ENCODE data around the gene TNFRSF12A. TPM values are rescaled to one million over a fixed set of nuclear protein-coding genes. Genes with fewer than 3 reads are reported as not detected.

Gene TNFRSF12A
- total and polyA plus RNA-seq, 2 of the 13 experiments (the other 11 are each of a cell fraction or from before 2014, with no cell fraction given), result 61.9 to 66.0 TPM

DNA sequence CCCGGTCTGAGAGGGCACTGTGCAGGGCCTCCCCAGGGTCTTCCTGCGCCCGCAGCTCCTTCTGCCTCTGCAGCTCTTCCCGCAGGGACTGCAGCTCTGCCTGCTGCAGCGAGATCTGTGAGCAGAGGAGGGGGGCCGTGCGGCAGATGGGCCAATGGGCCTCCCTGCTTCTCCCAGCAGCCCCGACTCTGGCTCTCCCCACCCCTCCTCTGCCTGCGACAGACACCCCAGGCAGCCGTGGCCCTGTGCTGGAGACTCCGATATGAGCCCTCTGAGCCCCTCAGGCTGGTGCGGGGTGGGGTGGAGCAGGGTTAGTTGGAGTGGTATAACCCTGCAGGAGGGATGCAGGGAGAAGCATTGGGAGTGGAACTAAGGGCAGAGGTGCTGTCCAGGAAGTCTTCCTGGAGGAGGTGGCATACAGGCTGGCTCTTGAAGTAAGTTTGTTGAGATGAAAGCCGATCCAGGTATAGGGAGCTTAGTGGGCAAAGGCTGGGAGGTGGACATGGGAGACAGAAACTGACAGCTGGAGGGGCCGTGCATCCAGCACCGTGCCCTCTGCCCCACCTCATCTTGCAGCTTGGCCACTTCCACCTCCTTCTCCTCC, 8.7 kb downstream of the TNFRSF12A start:
- intact Hi-C loops (cut with micrococcal nuclease; ENCODE audit: unreplicated experiment) (no loop called here), in situ Hi-C loops (cut with HindIII; ENCODE audit: extremely low pct_ligation_motif_present, low pct_unique_long_range_greater_than_20kb) (no loop called here)
- FAIRE-seq, result no peak
- peaks cover 16 to 17% of the 10 kb centered on the region in 2 experiments; a peak in 4 of 5 replicates for H3K36me3 ChIP-seq (replicated peaks in 1 of 2; ENCODE audit: control insufficient read depth in 1 of 2, insufficient read depth in 2 of 2, low read length in 2 of 2)
- H3K4me3 ChIP-seq (replicated peaks in 1 of 3; ENCODE audit: insufficient read depth in 1 of 3, low read depth in 2 of 3, low read length in 3 of 3), result peak overlapping the region in 2 of 3 experiments; percentile 10 to 61; a peak in 1 of 6 replicates
- H4K20me1 ChIP-seq (ENCODE audit: insufficient read depth, low read length), result peaks cover 5% of the 10 kb centered on the region; the same call in 1 of the 2 replicates
- peaks cover 32% of the 10 kb centered on the region for H3K4me1 ChIP-seq (ENCODE audit: insufficient read depth, low read length)
- ATAC-seq, result 0 out of 3 replicates have a peak, but pooled peaks have one; percentile 1
- H2AFZ ChIP-seq (ENCODE audit: low read length), result no peak overlapping the region
- DNase-seq (ENCODE audit: low spot score), result no peak
- ChIA-PET CTCF (ENCODE audit: low intra/inter-chr PET ratio, low total read pairs) (interaction anchor here (1.1 to 1.7 kb wide), 3 partner anchors 11 to 28 kb away, joined by 3 to 11 read pairs (median 5); partner anchors contain the start of gene CLDN6), POLR2A (interaction anchor here (0.8 to 18.8 kb wide), 13 partner anchors 9 to 106 kb away, joined by 3 to 750 read pairs (median 6); partner anchors contain the start of genes CLDN9, IL32, KREMEN2 and PKMYT1)
- 42% methylated on average over 11 of the region's 15 CpGs for WGBS (ENCODE audit: low lambda C conversion rate)
- BruUV-seq (replicated peaks), result no TSS peak
- 0 out of 2 replicates have a peak overlapping the region, but pooled peaks have one; percentile 0 for H3K9ac ChIP-seq (ENCODE audit: insufficient read depth, low read depth, low read length)
- H3K79me2 ChIP-seq (ENCODE audit: insufficient read depth, low read length), result no peaks in the 10 kb centered on the region
- peaks cover 9 to 51% of the 10 kb centered on the region in 2 experiments for H3K27me3 ChIP-seq (ENCODE audit: control insufficient read depth in 1 of 2, insufficient read depth in 2 of 2, low read length in 2 of 2)
- H3K27ac ChIP-seq (ENCODE audit: extremely low read length, insufficient read depth, low read length), result no peak overlapping the region
- peak overlapping the region; percentile 75 for H3K4me2 ChIP-seq (ENCODE audit: low read depth, low read length)
- no peaks in the 10 kb centered on the region for H3K9me3 ChIP-seq (ENCODE audit: low read length)
- TF ChIP-seq SIX4 (CRISPR knock-in tag; IDR thresholded peaks at IDR 0.05) (no peak), HIVEP1 (CRISPR knock-in tag; IDR thresholded peaks at IDR 0.05) (no peak), NR2F1 (CRISPR knock-in tag; IDR thresholded peaks at IDR 0.05) (0 out of 4 replicates have a peak, but pooled peaks of 1 of the 2 experiments have one; percentile 10), ZMYM3 (CRISPR knock-in tag; IDR thresholded peaks at IDR 0.05) (0 out of 2 replicates have a peak, but pooled peaks have one; percentile 25), ZNF564 (CRISPR knock-in tag; IDR thresholded peaks at IDR 0.05) (no peak), MIXL1 (CRISPR knock-in tag; IDR thresholded peaks at IDR 0.05) (no peak), CCAR2 (optimal IDR thresholded peaks at IDR 0.05; ENCODE audit: low read depth, low read length) (no peak), ZNF34 (CRISPR knock-in tag; IDR thresholded peaks at IDR 0.05; ENCODE audit: borderline replicate concordance) (no peak), ETV6 (CRISPR knock-in tag; conservative IDR thresholded peaks at IDR 0.05) (no peak), SP4 (CRISPR knock-in tag; IDR thresholded peaks at IDR 0.05) (no peak; the same call in 1 of the 2 replicates), HCFC1 (IDR thresholded peaks at IDR 0.05; ENCODE audit: low read depth, low read length) (no peak), ZFP36L2 (CRISPR knock-in tag; IDR thresholded peaks at IDR 0.05) (no peak), ZNF569 (CRISPR knock-in tag; IDR thresholded peaks at IDR 0.05; ENCODE audit: borderline replicate concordance) (no peak), ZNF121 (CRISPR knock-in tag; IDR thresholded peaks at IDR 0.05) (no peak), RAD21 (CRISPR knock-in tag; IDR thresholded peaks at IDR 0.05) (no peak), AGO2 (optimal IDR thresholded peaks at IDR 0.05; ENCODE audit: low read depth, low read length) (peak; percentile 7), ZBTB1 (CRISPR knock-in tag; IDR thresholded peaks at IDR 0.05; ENCODE audit: borderline replicate concordance) (no peak), NONO (IDR thresholded peaks at IDR 0.05) (no peak), NONO (CRISPR knock-in tag; conservative IDR thresholded peaks at IDR 0.05) (0 out of 2 replicates have a peak, but pooled peaks have one; percentile 3), ZNF33B (CRISPR knock-in tag; IDR thresholded peaks at IDR 0.05) (no peak)
- TF ChIP-seq, protein P1, sequence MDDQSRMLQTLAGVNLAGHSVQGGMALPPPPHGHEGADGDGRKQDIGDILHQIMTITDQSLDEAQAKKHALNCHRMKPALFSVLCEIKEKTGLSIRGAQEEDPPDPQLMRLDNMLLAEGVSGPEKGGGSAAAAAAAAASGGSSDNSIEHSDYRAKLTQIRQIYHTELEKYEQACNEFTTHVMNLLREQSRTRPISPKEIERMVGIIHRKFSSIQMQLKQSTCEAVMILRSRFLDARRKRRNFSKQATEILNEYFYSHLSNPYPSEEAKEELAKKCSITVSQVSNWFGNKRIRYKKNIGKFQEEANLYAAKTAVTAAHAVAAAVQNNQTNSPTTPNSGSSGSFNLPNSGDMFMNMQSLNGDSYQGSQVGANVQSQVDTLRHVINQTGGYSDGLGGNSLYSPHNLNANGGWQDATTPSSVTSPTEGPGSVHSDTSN (CRISPR knock-in tag; IDR thresholded peaks at IDR 0.05; ENCODE audit: borderline replicate concordance), result no peak
- TF ChIP-seq, protein P2, sequence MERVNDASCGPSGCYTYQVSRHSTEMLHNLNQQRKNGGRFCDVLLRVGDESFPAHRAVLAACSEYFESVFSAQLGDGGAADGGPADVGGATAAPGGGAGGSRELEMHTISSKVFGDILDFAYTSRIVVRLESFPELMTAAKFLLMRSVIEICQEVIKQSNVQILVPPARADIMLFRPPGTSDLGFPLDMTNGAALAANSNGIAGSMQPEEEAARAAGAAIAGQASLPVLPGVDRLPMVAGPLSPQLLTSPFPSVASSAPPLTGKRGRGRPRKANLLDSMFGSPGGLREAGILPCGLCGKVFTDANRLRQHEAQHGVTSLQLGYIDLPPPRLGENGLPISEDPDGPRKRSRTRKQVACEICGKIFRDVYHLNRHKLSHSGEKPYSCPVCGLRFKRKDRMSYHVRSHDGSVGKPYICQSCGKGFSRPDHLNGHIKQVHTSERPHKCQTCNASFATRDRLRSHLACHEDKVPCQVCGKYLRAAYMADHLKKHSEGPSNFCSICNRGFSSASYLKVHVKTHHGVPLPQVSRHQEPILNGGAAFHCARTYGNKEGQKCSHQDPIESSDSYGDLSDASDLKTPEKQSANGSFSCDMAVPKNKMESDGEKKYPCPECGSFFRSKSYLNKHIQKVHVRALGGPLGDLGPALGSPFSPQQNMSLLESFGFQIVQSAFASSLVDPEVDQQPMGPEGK (CRISPR knock-in tag; IDR thresholded peaks at IDR 0.05), result no peak

Measured in HepG2 (cell line).